IMR-90 (cell line): ENCODE data around the gene TBL3. TPM values are rescaled to one million over a fixed set of nuclear protein-coding genes. Genes with fewer than 3 reads are reported as not detected.

ENCODE experiments used
- ATAC-seq: fragments of 200-7000 bp; cut with Tn5 transposase; 2 replicates; pipeline ENCODE4 v1.9.1; 2020; ENCODE audit warnings: low read depth, mild to moderate bottlenecking, moderate library complexity
- BruUV-seq: library from RNA; stranded (reverse); fragments of 400-500 nt; replicated peaks from 2 replicates; lab custom pipeline; 2021; lab: Mats Ljungman, UMichigan
- CTCF ChIA-PET: fragments of 300-600 bp; formaldehyde crosslinking; extraction: SDS; loops from one replicate; lab custom pipeline; 2021; ENCODE audit warnings: antibody characterized with exemption; lab: Yijun Ruan, JAX
- POLR2A ChIA-PET: fragments of 300-600 bp; sonication (Branson Sonifier 250); formaldehyde crosslinking; loops from one replicate; lab custom pipeline; 2022; ENCODE audit warnings: antibody characterized with exemption; ENCODE audit not compliant: unreplicated experiment; lab: Charles Lee
- DNase-seq: peaks from one replicate; pipeline ENCODE4 v3.0.0; 2013
- H2AFZ ChIP-seq: replicated peaks from 2 replicates; pipeline ENCODE3; 2013; ENCODE audit warnings: low read length, mild to moderate bottlenecking; ENCODE audit not compliant: poor library complexity
- H2AK5ac ChIP-seq: 2 replicates; pipeline ENCODE4 v1.6.1; 2013; ENCODE audit warnings: low read depth, low read length, inconsistent platforms
- H2AK9ac ChIP-seq: replicated peaks from 2 replicates; pipeline ENCODE3; 2013; ENCODE audit warnings: mild to moderate bottlenecking, low read depth, low read length, moderate library complexity; ENCODE audit not compliant: poor library complexity
- H2BK120ac ChIP-seq: 2 replicates; pipeline ENCODE4 v1.6.1; 2013; ENCODE audit warnings: low read depth, low read length, inconsistent platforms
- H2BK15ac ChIP-seq: 3 replicates; pipeline ENCODE4 v1.6.1; 2013; ENCODE audit warnings: low read depth, low read length, inconsistent platforms
- H2BK20ac ChIP-seq: 2 replicates; pipeline ENCODE4 v1.6.1; 2013; ENCODE audit warnings: low read depth, mild to moderate bottlenecking, inconsistent platforms, low read length, moderate library complexity
- H2BK5ac ChIP-seq: 2 replicates; pipeline ENCODE4 v1.6.1; 2013; ENCODE audit warnings: mild to moderate bottlenecking, low read depth, low read length, inconsistent platforms; ENCODE audit not compliant: poor library complexity, severe bottlenecking
- H3K14ac ChIP-seq: replicated peaks from 2 replicates; pipeline ENCODE4 v1.6.1; 2013; ENCODE audit warnings: low read depth, low read length, inconsistent platforms
- H3K18ac ChIP-seq: 2 replicates; pipeline ENCODE4 v1.6.1; 2013; ENCODE audit warnings: low read depth, low read length, control low read depth
- H3K23ac ChIP-seq: 2 replicates; pipeline ENCODE4 v1.6.1; 2013; ENCODE audit warnings: low read depth, low read length, inconsistent platforms
- H3K27ac ChIP-seq: 2 replicates; pipeline ENCODE4 v1.5.1; 2013; ENCODE audit warnings: mild to moderate bottlenecking, control low read depth, low read length; ENCODE audit not compliant: insufficient read depth
- H3K27me3 ChIP-seq: 2 replicates; pipeline ENCODE4 v1.6.1; 2013; ENCODE audit warnings: low read length; ENCODE audit not compliant: control insufficient read depth, insufficient read depth
- H3K36me3 ChIP-seq: 2 replicates; pipeline ENCODE4 v1.6.1; 2013; ENCODE audit warnings: low read length, mixed read lengths; ENCODE audit not compliant: control insufficient read depth, insufficient read depth
- H3K4ac ChIP-seq: 2 replicates; pipeline ENCODE4 v1.6.1; 2013; ENCODE audit warnings: low read depth, low read length, inconsistent platforms
- H3K4me1 ChIP-seq: 2 replicates; pipeline ENCODE4 v1.6.1; 2013; ENCODE audit warnings: low read length, mixed read lengths; ENCODE audit not compliant: control insufficient read depth, insufficient read depth
- H3K4me2 ChIP-seq: 2 replicates; pipeline ENCODE4 v1.6.1; 2013; ENCODE audit warnings: low read depth, mild to moderate bottlenecking, control low read depth, low read length, moderate library complexity
- H3K4me3 ChIP-seq: 2 replicates; pipeline ENCODE4 v1.5.1; 2013; ENCODE audit warnings: low read depth, mild to moderate bottlenecking, control low read depth, low read length, moderate library complexity; ENCODE audit not compliant: insufficient read depth
- H3K56ac ChIP-seq: 2 replicates; pipeline ENCODE4 v1.6.1; 2013; ENCODE audit warnings: low read length, inconsistent platforms; ENCODE audit not compliant: insufficient read depth; ENCODE audit errors: extremely low read depth
- H3K79me1 ChIP-seq, 2 experiments: 2 replicates each; pipeline ENCODE4 v1.6.1; 2013; ENCODE audit warnings: low read length in 2 of 2, inconsistent platforms in 1 of 2, low read depth in 1 of 2
- H3K9ac ChIP-seq: 2 replicates; pipeline ENCODE4 v1.6.1; 2013; ENCODE audit warnings: low read depth, low read length, control low read depth
- H3K9me1 ChIP-seq: 2 replicates; pipeline ENCODE4 v1.6.1; 2013; ENCODE audit warnings: low read length, inconsistent platforms; ENCODE audit not compliant: insufficient read depth
- H3K9me3 ChIP-seq: 2 replicates; pipeline ENCODE4 v1.6.1; 2013; ENCODE audit warnings: low read length; ENCODE audit not compliant: control insufficient read depth, insufficient read depth
- H4K20me1 ChIP-seq: 2 replicates; pipeline ENCODE4 v1.6.1; 2013; ENCODE audit warnings: low read length, inconsistent platforms; ENCODE audit not compliant: insufficient read depth
- H4K5ac ChIP-seq: 2 replicates; pipeline ENCODE4 v1.6.1; 2013; ENCODE audit warnings: mild to moderate bottlenecking, low read depth, low read length, control low read depth
- H4K8ac ChIP-seq, 2 experiments: 2 replicates each; pipeline ENCODE4 v1.6.1; 2013; ENCODE audit warnings: low read depth in 2 of 2, low read length in 2 of 2, control low read depth in 1 of 2, inconsistent platforms in 1 of 2
- H4K91ac ChIP-seq: 2 replicates; pipeline ENCODE4 v1.6.1; 2013; ENCODE audit warnings: low read depth, low read length, inconsistent platforms; ENCODE audit not compliant: insufficient read depth
- BHLHE40 ChIP-seq: fragments of 150-350 bp; IDR thresholded peaks from 2 replicates; pipeline ENCODE4 v1.6.1; 2016; ENCODE audit warnings: mild to moderate bottlenecking, low read depth, low read length
- CEBPB ChIP-seq: IDR thresholded peaks from 2 replicates; pipeline ENCODE4 v1.6.1; 2012; ENCODE audit warnings: low read depth, low read length, improper control_type of control experiment
- CTCF ChIP-seq: conservative IDR thresholded peaks from 2 replicates; pipeline ENCODE4 v1.5.1; 2012; ENCODE audit warnings: mild to moderate bottlenecking, low read depth, low read length, improper control_type of control experiment
- ELK1 ChIP-seq: fragments of 150-350 bp; IDR thresholded peaks from 2 replicates; pipeline ENCODE4 v1.6.1; 2016; ENCODE audit warnings: low read depth, mild to moderate bottlenecking, low read length, moderate library complexity, borderline replicate concordance
- FOS ChIP-seq: fragments of 150-350 bp; IDR thresholded peaks from 2 replicates; pipeline ENCODE4 v1.6.1; 2016; ENCODE audit warnings: low read depth, low read length
- MAZ ChIP-seq: IDR thresholded peaks from 2 replicates; pipeline ENCODE4 v1.6.1; 2012; ENCODE audit warnings: low read depth, mild to moderate bottlenecking, low read length, improper control_type of control experiment, moderate library complexity, borderline replicate concordance
- MXI1 ChIP-seq: IDR thresholded peaks from 2 replicates; pipeline ENCODE4 v1.6.1; 2012; ENCODE audit warnings: low read depth, mild to moderate bottlenecking, low read length, moderate library complexity, borderline replicate concordance
- NFE2L2 ChIP-seq: fragments of 150-350 bp; IDR thresholded peaks from 2 replicates; pipeline ENCODE4 v1.6.1; 2016; ENCODE audit warnings: low read depth, mild to moderate bottlenecking, low read length
- POLR2A ChIP-seq: IDR thresholded peaks from 2 replicates; pipeline ENCODE4 v1.6.1; 2012; ENCODE audit warnings: mild to moderate bottlenecking, low read depth, low read length
- RAD21 ChIP-seq: IDR thresholded peaks from 2 replicates; pipeline ENCODE4 v1.6.1; 2012; ENCODE audit warnings: low read length, improper control_type of control experiment
- RCOR1 ChIP-seq: IDR thresholded peaks from 2 replicates; pipeline ENCODE4 v1.6.1; 2012; ENCODE audit warnings: mild to moderate bottlenecking, low read length, improper control_type of control experiment; ENCODE audit not compliant: insufficient replicate concordance
- RFX5 ChIP-seq: IDR thresholded peaks from 2 replicates; pipeline ENCODE4 v1.8.0; 2012; ENCODE audit warnings: low read depth, mild to moderate bottlenecking, low read length, moderate library complexity
- SMC3 ChIP-seq: fragments of 150-350 bp; IDR thresholded peaks from 2 replicates; pipeline ENCODE4 v1.6.1; 2016; ENCODE audit warnings: low read depth, mild to moderate bottlenecking, antibody characterized with exemption, low read length, moderate library complexity
- USF2 ChIP-seq: fragments of 150-350 bp; IDR thresholded peaks from 2 replicates; pipeline ENCODE4 v1.6.1; 2017; ENCODE audit warnings: mild to moderate bottlenecking, antibody characterized with exemption, low read length, low read depth
- WGBS, 2 experiments: methylation state at CpG; one replicate each; pipeline versions ENCODE4 v1.1.5 to v1.1.7; 2013; ENCODE audit warnings: missing lambda C conversion rate in 2 of 2; ENCODE audit not compliant: insufficient read length in 1 of 2; ENCODE audit errors: extremely low coverage in 2 of 2; 5-methylcytosine and 5-hydroxymethylcytosine counted together
- dilution Hi-C: fragments of 300-500 bp; cut with HindIII; formaldehyde crosslinking; loops from one replicate; pipeline ENCODE4 v1.14.3; 2018; ENCODE audit warnings: low sequenced_read_pairs; ENCODE audit not compliant: unreplicated experiment
- in situ Hi-C: fragments of 300-500 bp; cut with MboI; formaldehyde crosslinking; loops from 3 replicates; pipeline ENCODE4 v1.14.3; 2019; ENCODE audit warnings: low sequenced_read_pairs, inconsistent platforms, mixed read lengths
- intact Hi-C: fragments of 100-400 bp; cut with micrococcal nuclease; formaldehyde crosslinking; loops from 2 replicates; pipeline ENCODE4 v1.10.0; 2022
- polyA plus RNA-seq, 3 experiments: library from polyadenylated mRNA; depleted of rRNA; stranded (reverse); fragments of >200 nt; gene quantifications; 2 replicates each; pipeline ENCODE4 v1.2.3, GENCODE V29; 2012; ENCODE audit warnings: low replicate concordance in 1 of 3
- total RNA-seq: library from RNA; depleted of rRNA; stranded (reverse); fragments of >200 nt; gene quantifications from 2 replicates; pipeline ENCODE4 v1.2.3, GENCODE V29; 2012

The TBL3 gene
- total and polyA plus RNA-seq, 2 of the 4 experiments (the other 2 are of a cell fraction) = 38.5 to 60.8 TPM

GRCh38 chr16:1992704-1993317 is 21.0 kb downstream of the TBL3 start:
- POLR2A ChIA-PET = no interaction called here
- no peak overlapping the region; the same call in 1 of the 2 replicates for H3K4me3 ChIP-seq
- no TSS peak for BruUV-seq
- peaks cover 17% of the 10 kb centered on the region for H3K27me3 ChIP-seq
- peak overlapping the region; percentile 94 for H2AFZ ChIP-seq
- no peak overlapping the region for H3K18ac ChIP-seq
- H3K56ac ChIP-seq = no peak overlapping the region
- H2BK5ac ChIP-seq = no peak overlapping the region
- DNase-seq (no peak), ATAC-seq (no peak)
- H4K8ac ChIP-seq = peak overlapping the region in 1 of 2 experiments; percentile 80; a peak in 1 of 4 replicates
- no peak overlapping the region for H2BK20ac ChIP-seq
- H3K4me1 ChIP-seq = peaks cover 24% of the 10 kb centered on the region
- H2BK120ac ChIP-seq = no peak overlapping the region
- peak overlapping the region; percentile 92 for H4K5ac ChIP-seq
- H3K79me1 ChIP-seq = peaks cover 0 to 18% of the 10 kb centered on the region in 2 experiments; a peak in 3 of 4 replicates
- peaks cover 2% of the 10 kb centered on the region; the same call in 1 of the 2 replicates for H3K9me3 ChIP-seq
- no peak overlapping the region for H3K9ac ChIP-seq
- H2AK5ac ChIP-seq = no peak overlapping the region
- peak overlapping the region; percentile 61; the same call in 1 of the 2 replicates for H3K4me2 ChIP-seq
- H3K4ac ChIP-seq = 0 out of 2 replicates have a peak overlapping the region, but pooled peaks have one; percentile 20
- H3K14ac ChIP-seq = no peak overlapping the region
- no peak overlapping the region for H4K91ac ChIP-seq
- no peak overlapping the region for H3K23ac ChIP-seq
- no peak overlapping the region for H2BK15ac ChIP-seq
- intact Hi-C loops = no loop called here
- dilution Hi-C loops = no loop called here
- peaks cover 2% of the 10 kb centered on the region; the same call in 1 of the 2 replicates for H3K36me3 ChIP-seq
- CTCF ChIA-PET = no interaction called here
- WGBS, 2 experiments = 64% methylated on average over 19 of the region's 50 CpGs; no CpG with 5 or more reads in 1 of the 2 experiments
- H3K9me1 ChIP-seq = peaks cover 27% of the 10 kb centered on the region
- no peak overlapping the region for H3K27ac ChIP-seq
- H2AK9ac ChIP-seq = peak overlapping the region; percentile 88
- in situ Hi-C loops = no loop called here
- H4K20me1 ChIP-seq = peaks cover 6% of the 10 kb centered on the region
- TF ChIP-seq MXI1 (no peak), RFX5 (no peak), BHLHE40 (no peak), RCOR1 (no peak), POLR2A (no peak), SMC3 (no peak), ELK1 (no peak), RAD21 (no peak), USF2 (no peak), MAZ (no peak), CEBPB (no peak), NFE2L2 (no peak), FOS (no peak), CTCF (no peak)
